IPS-NIHi7 (cell line): ENCODE data around the gene LDLRAP1.
A peak's percentile ranks its signal among the peaks of the same experiment; 100 is the strongest.
"Not testable (repeated sequence)": the region's sequence is repeated elsewhere in the genome, so short reads cannot be mapped to it uniquely, and the experiment has no call there.

Experiments used
- DNase-seq: peaks from one replicate; pipeline ENCODE4 v3.0.0; 2012; ENCODE audit warnings: mixed read lengths; ENCODE audit errors: extremely low spot score

LDLRAP1 gene

GRCh38 chr1:25575191-25575590, 31.8 kb downstream of the LDLRAP1 start:
- no peak for DNase-seq

DNA sequence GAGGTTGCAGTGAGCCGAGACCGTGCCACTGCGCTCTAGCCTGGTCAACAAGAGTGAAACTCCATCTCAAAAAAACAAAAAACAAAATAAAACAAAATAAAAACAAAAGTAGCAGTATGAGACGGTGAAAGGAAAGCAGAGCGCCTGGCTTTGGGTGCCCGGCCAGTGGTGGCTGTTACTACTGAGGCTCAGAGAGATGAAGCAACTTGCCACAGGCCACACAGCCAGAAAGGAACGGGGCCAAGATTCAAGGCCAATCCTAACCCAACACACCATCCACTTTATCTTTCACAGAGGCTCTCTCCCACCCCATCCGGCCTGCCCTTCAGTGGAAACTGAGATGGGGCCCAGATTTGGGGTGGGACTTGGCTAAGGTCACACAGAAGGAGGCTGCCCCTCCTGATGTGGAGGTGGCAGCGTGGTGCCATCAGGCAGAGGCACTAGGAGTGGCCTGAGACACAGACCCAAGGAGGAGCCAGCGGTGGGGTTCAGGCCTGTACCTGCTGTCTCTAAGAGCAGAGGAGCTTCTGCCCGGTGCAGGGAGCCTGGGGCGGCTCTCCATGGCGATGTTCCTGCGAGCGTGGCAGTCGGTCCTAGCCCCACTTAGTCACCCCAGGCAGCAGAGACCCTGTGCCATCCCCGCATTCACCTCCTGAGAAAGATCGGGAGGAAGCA, 33.2 kb downstream of the LDLRAP1 start:
- no peak for DNase-seq

DNA sequence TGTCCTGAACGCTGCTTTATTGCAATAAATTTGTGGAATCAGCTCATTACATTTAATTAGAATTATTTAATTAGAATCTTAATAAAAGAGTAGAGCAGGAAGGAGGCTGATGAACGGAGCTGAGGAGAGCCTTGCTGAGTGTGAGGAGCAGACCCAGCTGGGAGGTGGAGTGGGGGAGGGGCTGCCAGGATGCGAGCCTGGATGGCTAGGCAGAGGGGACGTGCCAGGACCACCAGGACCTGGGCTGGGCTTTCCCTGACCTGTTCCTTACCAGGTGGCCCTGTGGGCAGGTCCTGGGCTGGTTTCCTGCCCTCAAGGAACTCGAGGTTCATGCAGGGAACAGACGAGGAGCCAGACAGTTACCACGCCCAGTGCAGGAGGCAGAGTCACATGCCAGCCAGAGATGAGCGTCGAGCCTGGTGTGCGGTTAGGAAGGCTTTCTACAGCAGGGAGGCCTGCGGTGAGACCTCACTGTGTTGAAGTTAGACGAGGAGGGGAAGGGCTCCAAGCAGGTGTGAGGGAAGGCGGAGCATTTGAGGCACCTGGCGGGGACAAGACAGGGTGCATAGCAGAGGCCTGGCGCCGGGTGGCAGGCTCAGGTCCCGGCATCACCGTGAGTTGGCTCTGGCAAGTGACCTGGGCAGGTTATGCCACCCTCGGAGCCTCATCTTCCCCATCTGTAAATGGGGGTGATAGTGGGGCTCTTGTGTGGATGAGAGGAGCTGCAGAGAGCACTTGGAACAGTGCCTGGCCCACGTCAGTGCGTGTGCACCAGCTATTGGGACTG, 33.9 kb downstream of the LDLRAP1 start:
- DNase-seq, result no peak

- DNase-seq, result no peak
These were observed 36.2 kb downstream of the LDLRAP1 start for GRCh38 chr1:25579292-25580252.

- DNase-seq, result peak; percentile 63
These were observed 37.5 kb downstream of the LDLRAP1 start for GRCh38 chr1:25580927-25581326.

- no peak for DNase-seq
These were observed 38.4 kb downstream of the LDLRAP1 start for GRCh38 chr1:25581764-25582163.

- no peak for DNase-seq
These were observed 40.3 kb downstream of the LDLRAP1 start for GRCh38 chr1:25583519-25584370.

- peak; percentile 82 for DNase-seq
These were observed 42.8 kb downstream of the LDLRAP1 start for GRCh38 chr1:25586181-25586588.

DNA sequence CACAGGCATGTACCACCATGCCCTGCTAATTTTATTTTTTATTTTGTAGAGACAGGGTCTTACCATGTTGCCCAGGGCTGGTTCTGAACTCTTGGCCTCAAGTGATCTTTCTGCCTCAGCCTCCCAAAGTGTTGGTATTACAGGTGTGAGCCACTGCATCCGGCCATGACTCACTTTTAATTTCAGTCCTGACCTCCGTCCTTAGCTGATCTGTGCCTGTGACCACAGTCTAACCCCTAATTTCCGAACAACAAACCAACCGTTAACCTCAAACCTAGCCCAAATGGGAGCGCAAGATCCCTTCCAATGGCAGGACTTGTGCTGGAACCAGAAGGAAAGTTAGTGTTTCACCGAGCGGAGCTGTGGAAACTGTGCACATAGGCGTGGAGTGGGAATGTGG, 43.9 kb downstream of the LDLRAP1 start:
- DNase-seq, result no peak

GRCh38 chr1:25588224-25588623, 44.8 kb downstream of the LDLRAP1 start:
- not testable (repeated sequence) for DNase-seq

GRCh38 chr1:25588786-25589185, 45.4 kb downstream of the LDLRAP1 start:
- DNase-seq, result not testable (repeated sequence)

DNA sequence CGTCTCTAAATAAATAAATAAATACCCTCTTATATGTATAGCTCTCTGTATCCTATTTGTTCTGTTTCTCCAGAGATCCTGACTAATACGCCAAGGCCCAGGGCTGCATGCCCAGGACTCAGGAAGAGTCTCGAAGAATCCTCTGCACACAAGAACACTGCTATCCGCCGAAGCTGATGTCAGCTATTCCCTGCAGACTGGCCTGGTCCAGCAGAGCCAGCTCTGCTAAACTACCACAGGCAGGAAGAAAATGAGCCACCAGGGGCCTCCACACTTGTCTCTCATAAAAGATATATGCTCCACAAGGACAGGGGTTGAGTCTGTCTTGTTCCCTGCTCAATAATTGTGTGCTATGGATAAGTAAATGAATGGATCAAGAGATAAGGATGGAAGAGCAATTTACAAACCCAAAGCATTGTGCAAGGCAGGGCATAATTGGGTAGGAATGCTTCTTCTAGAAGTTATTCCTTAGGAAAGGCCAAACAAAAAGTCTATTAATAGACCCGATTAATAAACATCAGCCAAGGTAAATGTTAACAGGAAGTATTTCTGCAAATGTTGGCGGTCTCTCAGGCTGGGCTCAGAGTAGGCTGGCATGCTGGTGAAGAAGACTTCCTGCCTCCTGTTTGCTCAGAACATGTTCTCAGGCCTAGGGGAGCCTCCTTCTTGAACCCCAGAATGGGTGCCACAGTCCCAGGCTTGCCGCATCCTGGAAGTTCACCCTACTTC, 46.9 kb downstream of the LDLRAP1 start:
- DNase-seq, result no peak

- DNase-seq, result no peak
These were observed 50.5 kb downstream of the LDLRAP1 start for GRCh38 chr1:25593861-25594260.

- DNase-seq, result no peak
These were observed 51.6 kb downstream of the LDLRAP1 start for GRCh38 chr1:25594971-25595370.

- DNase-seq, result not testable (repeated sequence)
These were observed 53.2 kb downstream of the LDLRAP1 start for GRCh38 chr1:25596641-25597040.

- no peak for DNase-seq
These were observed 55.5 kb downstream of the LDLRAP1 start for GRCh38 chr1:25598879-25599278.

GRCh38 chr1:25599969-25600610, 56.7 kb downstream of the LDLRAP1 start:
- no peak for DNase-seq

- DNase-seq, result not testable (repeated sequence)
These were observed 57.7 kb downstream of the LDLRAP1 start for GRCh38 chr1:25600971-25601699.
